ENCODE measurements around the gene LIN9.
"Not testable (repeated sequence)": the region's sequence is repeated elsewhere in the genome, so short reads cannot be mapped to it uniquely, and the experiment has no call there.

DNA sequence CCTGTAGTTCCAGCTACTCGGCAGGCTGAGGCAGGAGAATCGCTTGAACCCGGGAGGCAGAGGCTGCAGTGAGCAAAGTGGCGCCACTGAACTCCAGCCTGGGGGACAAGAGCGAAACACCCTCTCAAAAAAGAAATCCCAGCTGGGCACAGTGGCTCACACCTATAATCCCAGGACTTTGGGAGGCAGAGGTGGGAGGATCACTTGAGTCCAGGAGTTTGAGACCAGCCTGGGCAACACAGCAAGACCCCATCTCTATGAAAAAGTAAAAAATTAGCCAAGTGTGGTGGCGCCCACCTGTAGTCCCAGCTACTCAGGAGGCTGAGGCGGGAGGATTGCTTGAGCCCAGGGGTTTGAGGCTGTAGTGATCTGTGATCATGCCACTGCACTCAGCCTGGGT, 56.1 kb downstream of the LIN9 start:
- TF ChIP-seq, protein P1, sequence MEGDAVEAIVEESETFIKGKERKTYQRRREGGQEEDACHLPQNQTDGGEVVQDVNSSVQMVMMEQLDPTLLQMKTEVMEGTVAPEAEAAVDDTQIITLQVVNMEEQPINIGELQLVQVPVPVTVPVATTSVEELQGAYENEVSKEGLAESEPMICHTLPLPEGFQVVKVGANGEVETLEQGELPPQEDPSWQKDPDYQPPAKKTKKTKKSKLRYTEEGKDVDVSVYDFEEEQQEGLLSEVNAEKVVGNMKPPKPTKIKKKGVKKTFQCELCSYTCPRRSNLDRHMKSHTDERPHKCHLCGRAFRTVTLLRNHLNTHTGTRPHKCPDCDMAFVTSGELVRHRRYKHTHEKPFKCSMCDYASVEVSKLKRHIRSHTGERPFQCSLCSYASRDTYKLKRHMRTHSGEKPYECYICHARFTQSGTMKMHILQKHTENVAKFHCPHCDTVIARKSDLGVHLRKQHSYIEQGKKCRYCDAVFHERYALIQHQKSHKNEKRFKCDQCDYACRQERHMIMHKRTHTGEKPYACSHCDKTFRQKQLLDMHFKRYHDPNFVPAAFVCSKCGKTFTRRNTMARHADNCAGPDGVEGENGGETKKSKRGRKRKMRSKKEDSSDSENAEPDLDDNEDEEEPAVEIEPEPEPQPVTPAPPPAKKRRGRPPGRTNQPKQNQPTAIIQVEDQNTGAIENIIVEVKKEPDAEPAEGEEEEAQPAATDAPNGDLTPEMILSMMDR (IDR thresholded peaks at IDR 0.05 in 4 of 5, conservative IDR thresholded peaks at IDR 0.05 in 1 of 5), result not testable (repeated sequence)
- TF ChIP-seq POLR2A (IDR thresholded peaks at IDR 0.05), result not testable (repeated sequence)
